IPS DF 19.7 (cell line): ENCODE measurements around the gene KRT2.
"Not testable (repeated sequence)": the region's sequence is repeated elsewhere in the genome, so short reads cannot be mapped to it uniquely, and the experiment has no call there.

Source experiments
- DNase-seq: peaks from one replicate; pipeline ENCODE4 v3.0.0-alpha.2; 2013; ENCODE audit warnings: low read depth, low spot score

KRT2 gene

DNA sequence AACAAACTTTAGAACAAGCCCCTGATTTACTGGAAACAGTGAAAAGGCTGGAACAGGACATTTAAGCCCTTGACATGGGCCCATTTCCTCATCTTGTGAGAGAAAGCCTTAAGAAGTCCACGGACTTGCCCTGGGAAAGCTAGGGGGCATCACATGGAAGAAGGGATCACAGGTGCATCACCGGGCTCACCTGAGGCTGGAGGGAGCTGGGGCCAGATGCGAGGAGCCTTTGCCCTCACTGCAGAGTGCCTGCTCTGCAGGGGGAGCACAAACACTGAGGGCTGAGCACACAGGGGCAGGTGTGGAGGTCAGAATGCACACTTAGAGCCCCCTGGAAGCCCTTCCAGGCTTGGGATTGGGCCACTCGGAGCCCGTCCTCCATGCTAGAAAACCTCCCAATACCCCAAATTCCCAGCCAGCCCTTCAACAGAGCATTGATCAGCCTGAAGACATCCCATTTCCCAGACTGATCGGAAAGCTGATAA, 33.4 kb upstream of the KRT2 start:
- no peak for DNase-seq

DNA sequence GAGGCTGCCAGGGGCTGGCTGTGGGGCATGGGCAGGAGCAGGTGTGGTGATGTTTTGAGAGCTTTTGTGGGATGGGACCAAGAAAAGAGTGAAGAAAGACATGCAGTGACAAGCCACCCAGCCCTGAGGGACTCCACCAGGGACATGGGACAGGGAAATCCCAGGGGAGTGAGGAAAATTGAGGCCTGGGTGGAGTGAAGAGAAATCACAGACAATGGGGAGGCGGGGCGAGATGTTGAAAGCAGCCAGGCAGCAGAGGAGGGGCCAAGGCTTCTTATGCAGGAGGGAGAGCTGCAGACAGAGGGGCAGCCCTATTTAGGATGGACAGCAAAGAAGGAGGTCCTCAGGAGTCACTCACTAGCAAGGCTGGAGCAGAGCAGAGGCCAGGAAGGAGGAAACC, 32.4 kb upstream of the KRT2 start:
- no peak for DNase-seq

DNA sequence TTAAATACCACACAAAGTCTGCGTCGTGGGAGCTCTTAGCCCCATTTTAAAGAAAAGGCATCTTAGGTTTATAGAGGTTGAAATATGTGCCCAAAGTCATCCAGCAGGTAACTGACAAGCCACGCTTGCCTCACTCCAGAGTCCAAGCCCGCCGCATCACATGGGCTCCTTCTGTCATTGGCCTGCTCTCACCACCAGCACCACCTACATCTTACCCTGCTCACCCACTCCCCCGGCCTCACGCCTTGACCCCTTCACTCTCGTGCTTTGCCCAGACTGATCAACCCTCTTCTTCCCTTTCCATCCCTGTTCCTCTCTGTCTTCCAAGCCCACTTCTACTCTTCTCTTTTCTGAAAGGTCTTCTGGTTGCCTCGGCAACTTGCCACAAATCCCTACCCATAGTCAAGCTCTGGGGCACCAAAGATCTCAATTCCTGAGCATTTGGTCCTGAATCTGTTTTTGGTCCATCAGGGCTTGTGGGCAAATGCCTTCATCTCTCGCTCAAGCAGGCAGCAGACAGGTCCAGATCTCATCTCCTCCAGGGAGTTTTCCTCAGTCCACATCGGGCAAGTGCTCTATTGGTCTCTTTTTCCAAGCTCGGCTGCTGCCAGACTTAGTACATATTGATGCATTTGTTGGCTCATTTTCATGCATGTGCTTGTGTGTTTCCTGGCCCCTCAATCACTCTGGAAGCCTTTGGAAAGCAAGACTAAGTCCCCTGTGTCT, 31.7 kb upstream of the KRT2 start:
- DNase-seq: no peak

DNA sequence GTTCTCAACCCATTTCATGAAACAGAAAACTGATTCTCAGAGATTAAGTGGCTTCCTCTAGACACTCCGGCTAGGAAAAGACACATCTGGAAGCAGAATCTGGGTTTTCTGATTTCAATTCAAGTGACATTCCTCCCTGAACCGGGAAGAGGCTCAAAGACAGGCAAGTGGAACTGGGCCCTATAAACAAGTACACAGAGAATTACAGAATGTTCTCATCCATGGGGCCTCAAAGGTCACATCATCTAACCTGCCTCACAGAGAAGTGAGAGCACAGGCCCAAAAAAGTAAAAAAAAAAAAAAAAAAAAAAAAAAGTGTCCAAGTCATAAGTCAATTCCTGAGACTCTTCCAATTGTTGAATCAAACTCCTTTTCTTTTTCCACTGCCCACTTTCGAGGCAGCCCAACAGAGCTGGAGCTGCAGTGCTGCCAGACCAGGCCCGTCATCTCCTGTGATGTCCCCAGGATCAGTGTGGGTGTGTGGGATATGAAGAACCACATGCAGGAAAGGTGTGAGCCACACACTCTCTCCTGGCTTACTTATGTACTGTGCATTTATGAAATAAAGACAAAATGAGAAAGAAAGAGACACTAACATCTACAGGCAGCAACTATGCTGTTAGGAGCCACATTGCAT, 31.0 kb upstream of the KRT2 start:
- DNase-seq: no peak

DNA sequence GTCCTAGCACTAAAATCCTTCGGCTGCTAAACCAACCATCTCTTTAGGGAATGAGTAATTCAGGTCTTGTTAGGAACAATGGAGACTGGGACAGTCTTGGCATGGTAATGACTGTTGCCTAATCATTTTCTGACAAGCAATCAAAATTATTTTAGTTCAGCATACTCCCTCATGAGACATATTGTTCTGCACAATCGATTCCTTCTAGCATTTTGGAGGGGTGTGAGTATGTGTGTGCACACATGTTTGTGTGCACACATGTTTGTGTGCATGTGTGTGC, 30.3 kb upstream of the KRT2 start:
- no peak for DNase-seq

DNA sequence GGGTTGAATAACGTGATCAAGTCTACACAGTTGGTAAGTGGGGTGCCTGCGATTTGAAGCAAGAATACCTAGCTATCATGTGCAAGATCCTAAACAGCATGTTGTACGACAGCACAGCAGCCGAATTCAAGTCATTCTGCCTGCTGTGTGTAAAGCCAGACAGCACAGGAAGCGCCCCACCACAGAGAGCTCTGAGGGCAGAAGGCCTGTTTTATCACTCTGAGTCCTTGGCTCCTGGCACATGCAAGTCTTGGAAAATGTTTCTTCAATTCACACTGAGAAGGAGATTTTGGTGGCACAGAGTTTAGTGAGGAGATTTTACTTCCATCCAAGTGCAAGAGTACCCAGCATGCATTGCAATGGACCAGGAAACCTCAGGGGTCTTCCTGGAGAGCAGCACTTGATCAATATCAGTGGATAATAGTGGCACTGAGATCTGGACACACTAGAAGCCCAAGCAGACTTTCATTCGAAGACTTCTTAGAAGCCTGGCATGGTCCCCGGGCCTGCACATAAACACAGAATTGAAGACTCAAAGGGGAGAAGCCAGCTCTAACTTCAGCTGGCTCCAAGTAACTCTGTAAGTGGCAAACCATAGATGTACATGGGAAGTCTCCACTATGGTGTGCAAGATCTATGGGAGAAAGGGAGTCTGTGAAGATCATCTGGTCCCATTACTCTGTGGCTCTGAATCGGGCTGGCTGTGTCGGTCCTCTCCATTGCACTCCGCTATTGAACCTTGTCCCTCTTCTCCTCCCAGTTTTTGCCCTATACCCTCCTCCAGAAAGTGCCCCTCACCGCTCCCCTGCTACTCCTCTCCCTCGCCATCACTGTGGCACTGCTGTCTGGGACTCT, 29.7 kb upstream of the KRT2 start:
- DNase-seq: no peak

DNA sequence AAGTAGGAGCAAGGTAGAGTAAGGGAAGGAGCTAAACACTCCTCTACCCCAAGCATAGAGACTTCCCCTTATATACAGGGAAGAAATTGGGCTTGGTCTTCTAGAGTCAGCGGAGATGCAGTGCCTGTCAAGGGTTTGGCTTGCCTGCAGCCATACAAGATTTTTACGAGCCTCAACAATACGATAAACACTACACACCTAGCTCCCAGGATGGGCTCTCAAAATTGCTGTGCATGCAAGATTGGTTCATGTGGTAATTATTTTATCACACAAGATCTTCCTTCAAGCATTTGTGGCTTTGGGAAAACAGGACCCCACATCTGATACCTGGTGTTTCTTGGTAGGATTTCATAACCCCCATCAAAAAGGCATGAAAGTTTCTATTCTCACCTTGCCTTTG, 28.4 kb upstream of the KRT2 start, which contains the start of gene KRT1:
Gene KRT1, minus strand, starts transcription at position 45 of the 400 bp plus-strand sequence. CDS start 59 bp downstream, outside the sequence.
- DNase-seq: no peak

DNA sequence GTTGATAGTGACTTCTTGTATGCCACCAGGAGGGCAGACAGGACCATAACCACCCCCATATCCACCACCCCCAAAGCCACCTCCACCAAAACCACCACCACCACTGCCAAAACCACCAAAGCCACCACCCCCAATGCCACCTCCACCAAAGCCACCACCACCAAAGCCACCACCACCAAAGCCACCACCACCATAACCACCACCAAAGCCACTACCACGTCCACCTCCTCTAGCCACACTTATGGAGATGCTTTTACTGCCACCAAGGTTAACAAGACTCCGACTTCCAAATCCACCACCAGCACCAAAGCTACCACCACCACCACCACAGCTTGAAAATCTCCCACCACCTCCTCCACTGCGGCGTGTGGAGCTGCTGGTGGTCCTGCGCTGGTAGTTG, 27.9 kb upstream of the KRT2 start:
- no peak for DNase-seq

DNA sequence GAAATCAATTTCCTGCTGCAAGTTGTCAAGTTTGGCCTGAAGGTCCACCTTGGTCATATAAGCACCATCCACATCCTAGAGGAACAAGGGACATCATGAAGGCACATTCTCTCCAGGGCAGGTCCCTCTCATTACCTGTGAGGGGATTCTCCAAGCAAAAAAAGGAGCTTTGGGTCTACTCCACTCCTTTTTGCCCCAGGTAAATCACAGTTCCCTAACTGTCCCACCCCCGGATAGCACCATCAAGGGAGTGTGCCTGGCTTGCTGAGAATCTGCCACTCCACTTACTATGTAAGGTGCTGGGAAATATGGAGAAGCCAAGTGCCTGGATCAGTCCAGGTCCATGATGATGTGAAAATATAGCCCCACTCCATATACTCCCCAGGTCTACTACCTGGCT, 25.7 kb upstream of the KRT2 start:
- DNase-seq: no peak

DNA sequence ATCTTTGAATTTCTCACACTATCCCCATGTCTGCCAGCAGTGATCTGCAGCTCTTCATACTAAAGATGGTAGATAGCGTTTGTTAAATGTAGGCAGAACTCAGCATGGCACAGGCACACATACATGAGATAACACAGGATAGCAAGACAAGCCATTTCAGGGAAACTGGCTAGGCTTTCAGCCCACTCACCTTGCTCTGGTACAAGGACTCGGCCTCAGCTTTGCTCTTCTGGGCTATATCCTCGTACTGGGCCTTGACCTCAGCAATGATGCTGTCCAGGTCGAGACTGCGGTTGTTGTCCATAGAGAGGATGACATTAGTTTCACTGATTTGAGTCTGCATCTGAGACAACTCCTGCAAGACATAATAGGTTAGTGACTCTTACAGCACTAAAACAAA, 25.1 kb upstream of the KRT2 start:
- no peak for DNase-seq

DNA sequence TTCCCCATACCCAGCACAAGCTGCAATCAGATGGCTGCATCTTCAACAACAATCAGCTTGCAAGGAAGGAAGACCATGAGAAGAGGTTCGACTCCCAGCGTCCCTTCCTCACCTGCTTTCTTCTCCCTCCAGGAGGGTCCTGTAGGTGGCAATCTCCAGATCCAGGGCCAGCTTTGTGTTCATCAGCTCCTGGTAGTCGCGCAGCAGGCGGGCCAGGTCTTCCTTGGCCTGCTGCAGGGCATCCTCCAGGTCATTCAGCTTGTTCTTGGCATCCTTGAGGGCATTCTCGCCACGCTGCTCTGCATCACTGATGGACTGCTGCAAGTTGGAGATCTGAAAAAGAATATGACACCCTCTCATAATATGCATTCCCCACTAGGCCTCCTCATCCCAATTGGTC, 24.2 kb upstream of the KRT2 start:
- no peak for DNase-seq

DNA sequence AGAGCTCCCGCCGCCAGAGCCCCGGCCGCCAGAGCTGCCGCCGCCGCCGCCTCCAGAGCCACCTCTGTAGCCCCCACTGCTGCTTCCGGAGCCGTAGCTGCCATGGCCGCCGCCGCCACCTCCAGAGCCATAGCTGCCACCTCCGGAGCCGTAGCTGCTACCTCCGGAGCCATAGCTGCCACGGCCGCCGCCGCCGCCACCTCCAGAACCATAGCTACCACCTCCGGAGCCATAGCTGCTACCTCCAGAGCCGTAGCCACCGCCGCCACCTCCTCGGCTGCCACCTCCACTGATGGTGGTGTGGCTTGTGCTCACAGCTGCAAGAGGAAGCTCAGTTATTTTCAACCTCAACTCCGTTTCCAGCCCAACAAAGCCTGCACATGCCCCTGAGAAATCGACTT, 23.3 kb upstream of the KRT2 start:
- DNase-seq: no peak

DNA sequence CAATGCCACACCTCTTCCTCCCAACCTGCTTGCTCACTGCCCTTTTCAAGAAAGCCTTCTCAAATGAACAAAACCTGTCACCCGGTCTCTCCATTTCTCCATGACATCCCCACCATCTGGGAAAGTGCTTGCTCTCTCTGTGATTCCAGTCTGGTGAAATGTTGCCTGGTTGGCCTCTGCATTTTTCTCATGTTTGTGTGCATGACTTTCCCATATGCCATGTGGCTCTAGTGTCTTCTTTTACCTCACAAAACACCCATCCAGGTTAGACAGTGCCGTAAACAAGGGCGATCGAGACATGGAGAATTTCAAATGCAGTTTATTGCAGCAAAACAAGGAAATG, 22.4 kb upstream of the KRT2 start:
- no peak for DNase-seq

DNA sequence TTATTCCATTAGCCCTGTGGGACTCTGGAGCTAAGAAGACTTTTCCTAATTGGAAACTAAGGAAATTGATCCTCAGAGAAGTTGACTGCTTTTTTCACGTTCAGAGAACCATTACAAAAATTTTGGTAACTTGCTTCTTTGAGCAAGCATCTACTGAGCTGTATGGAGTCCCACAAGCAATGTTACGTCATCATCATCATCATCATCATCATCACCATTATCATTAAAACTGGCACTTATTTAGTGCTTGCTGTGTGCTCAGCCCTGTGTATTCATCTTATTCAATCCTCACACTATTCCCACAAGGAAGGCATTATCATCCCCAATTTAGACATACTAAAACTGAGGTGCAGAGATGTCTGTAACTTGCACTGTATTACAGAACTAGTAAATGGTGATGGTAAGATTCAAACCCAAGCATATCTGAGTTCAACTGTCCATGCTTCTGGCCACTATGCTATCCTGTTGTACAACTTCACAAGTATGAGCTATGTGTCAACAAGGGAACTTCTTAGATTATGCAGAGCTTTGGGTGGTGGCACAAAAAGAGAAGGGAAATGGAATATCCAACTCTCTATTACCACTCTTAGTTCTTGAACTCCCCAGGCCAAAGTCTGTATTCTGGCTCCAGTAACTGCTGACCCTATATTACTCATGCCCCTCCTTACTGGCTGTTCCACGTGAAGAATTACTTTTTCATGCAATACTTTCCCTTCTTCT, 21.9 kb upstream of the KRT2 start:
- no peak for DNase-seq

DNA sequence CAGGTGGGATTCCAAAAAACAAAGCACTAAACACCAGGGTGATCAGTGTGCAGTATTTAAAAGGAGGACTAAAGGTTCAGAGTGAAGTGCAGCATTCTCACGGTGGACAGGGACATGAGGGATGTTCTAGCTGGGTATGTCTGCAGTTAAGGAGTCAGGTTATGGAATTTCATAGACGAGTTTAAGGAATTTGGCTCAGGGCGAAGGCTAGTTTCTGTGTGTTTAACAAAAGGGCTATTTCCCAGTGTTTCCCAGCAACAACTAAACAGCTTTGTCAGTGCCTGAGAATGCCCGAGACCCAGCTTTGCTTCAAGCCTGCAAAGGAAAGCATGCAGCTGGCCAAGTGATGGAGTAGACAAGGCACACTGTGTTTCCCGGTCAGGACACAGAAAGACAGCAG, 21.2 kb upstream of the KRT2 start:
- no peak for DNase-seq

DNA sequence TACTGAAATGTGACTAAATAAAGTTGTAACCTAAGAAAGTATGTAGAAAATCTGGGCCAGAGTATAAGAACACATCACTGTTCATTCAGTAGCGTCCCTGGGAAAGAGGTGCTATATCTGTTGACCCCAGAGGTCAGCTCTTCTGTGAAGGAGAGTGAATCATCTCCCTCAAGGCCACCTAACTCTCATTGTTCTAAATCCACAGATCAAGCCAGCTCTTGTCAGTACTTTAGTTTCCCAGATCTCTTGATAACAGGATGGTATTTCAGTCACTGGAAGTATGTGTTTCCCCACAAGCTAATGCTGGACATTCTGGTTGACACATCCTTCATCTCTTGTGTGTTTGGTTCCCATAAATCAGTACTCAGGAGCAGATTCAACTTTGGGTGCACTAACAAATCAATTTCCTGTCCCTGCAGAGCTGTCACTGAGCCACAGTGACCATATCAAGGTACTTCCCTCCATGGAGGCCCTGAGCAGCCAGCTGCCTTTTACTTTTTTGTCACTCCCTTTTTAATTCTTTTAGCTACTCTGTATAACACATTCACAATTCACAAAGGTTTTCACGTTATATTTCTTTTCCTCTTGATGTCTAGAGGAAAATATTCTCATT, 20.4 kb upstream of the KRT2 start:
- DNase-seq: no peak

DNA sequence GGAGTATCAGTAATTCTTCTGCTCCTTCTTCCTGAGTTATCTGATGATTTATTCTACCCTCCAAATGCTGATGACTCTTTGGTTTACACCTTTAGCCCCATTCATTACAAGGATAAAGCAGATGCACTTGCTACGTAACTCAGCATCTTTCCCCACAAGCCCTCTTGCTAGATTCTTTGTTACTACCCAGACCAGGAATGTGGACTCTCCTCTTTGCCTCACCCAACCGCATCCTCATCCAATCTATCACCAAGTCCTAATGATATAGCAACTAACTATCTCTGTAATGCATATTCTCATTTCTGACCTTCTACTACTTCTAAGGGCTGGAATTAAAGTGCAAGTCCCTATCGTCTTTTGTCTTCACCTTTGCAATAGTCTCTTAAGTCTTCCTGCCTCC, 18.9 kb upstream of the KRT2 start:
- no peak for DNase-seq

DNA sequence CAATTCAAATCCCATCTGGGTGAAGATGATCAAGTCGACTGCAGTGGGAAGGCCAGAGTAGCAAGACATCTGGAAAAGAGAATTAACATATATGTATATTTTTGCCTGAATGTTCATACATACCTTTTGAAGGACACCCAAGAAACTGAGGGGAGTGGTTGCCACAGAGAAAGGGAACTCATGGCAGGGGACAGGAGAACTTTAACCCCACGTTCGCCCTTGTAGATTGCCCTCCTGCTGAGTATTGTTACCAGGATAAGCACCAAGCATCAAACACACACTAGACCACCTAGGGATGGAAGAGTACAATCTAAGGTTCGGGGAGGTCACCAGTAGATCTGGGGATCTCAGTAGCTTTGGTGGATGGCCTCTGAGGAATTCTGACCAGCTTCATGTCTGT, 18.5 kb upstream of the KRT2 start:
- no peak for DNase-seq

DNA sequence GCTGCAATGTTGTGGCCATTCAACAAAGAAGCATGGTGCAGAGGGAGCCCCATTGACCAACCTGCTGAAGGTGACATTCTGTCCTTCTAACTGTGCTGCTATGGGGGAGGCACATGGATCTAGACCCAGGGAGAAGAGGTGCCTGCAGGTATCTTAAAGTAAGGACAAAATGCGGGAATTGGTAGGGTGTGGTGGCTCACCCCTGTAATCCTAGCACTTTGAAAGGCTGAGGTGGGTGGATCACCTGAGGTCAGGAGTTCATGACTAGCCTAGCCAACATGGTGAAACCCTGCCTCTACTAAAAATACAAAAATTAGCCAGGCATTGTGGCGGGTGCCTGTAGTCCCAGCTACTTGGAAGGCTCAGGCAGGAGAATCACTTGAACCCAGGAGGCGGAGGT, 17.9 kb upstream of the KRT2 start:
- not testable (repeated sequence) for DNase-seq

DNA sequence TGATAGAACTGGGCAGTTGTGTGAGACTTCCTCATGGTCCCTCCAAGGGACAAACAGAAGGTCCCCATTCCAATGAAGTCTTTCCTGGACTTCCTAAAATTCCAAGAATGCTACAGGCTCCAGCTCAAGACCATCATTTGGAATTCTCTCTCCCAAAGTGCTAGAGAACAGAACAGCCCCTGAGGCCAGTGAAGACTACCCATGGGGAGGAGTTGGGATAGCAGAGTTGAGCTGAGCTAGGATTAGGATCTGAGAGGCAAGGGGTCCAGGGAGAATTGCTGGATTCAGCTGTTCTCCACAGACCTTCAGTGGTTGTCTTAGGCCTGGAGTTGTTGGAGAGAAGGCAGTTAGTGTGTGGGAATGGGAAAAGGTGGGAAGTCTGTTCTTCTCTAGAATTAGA, 17.4 kb upstream of the KRT2 start:
- no peak for DNase-seq

DNA sequence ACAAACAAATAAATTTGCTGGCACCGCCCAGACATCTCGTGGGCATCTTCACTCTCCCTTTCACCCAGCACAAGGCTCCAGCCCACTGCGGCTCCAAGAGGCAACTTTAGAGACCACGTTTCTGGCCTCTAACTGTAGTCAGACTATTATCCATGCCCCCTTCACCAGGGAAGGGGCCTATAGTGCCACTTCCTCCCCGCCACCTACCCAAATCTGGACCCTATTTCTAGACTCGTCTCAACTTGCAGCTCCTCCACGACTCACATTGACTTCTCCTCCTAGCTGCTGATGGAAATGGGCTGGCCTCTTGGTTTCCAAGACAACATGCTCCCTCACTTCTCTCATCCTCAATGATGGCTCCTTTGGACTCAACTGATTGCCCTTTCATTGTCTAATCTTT, 15.9 kb upstream of the KRT2 start:
- DNase-seq: no peak

DNA sequence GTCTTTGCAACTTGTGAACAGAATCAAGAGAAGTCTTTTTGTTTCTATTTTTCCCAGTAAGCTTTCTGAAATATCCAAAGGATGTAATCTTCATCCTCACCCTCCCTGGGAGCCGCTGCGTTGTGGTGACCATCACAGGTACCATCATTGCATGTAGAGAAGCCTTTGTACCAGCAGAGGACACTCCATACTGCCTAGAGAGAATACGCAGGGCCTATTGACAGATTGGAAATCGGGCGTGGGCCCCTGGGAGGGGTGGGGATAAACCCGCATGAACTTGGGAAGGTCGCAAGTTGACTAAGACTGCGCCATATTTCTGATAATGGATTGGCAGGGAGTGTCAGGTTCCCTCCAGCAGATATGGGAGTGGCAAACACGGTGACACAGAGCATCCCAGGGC, 15.5 kb upstream of the KRT2 start:
- DNase-seq: no peak
